A549 (cell line): ENCODE results near the gene HJV. TPM values are rescaled to one million over a fixed set of nuclear protein-coding genes. Genes with fewer than 3 reads are reported as not detected.
A peak's percentile ranks its signal among the peaks of the same experiment; 100 is the strongest.

Experiments used
- ATAC-seq, 2 experiments: fragments of 200-7000 bp in 1 of 2; fragments of >200 bp in 1 of 2; cut with Nextera tagmentation in 1 of 2; cut with Tn5 transposase in 1 of 2; 3 replicates each; pipeline versions ENCODE4 v1.8.0 to v1.9.1; 2018 to 2020; ENCODE audit warnings: mild to moderate bottlenecking in 1 of 2, moderate library complexity in 1 of 2
- CTCF ChIA-PET: fragments of 300-600 bp; sonication (Branson Sonifier 250); formaldehyde crosslinking; extraction: SDS; loops from one replicate; lab custom pipeline; 2021; ENCODE audit warnings: antibody characterized with exemption, inconsistent platforms; lab: Yijun Ruan, JAX
- POLR2A ChIA-PET: fragments of 350-600 bp; formaldehyde crosslinking; extraction: SDS; loops from one replicate; lab custom pipeline; 2021; ENCODE audit warnings: antibody characterized with exemption, inconsistent platforms; lab: Yijun Ruan, JAX
- DNase-seq, 2 experiments: peaks; one replicate each; pipeline versions ENCODE4 v3.0.0 to v3.0.0-alpha.2; 2011 to 2016; ENCODE audit warnings: low read depth in 1 of 2, low spot score in 1 of 2
- FAIRE-seq: peaks from 2 replicates; lab custom pipeline; 2011; peaks lifted over from hg19 to GRCh38; lab: Jason Lieb, UNC
- H3K27ac ChIP-seq, 2 experiments: fragments of >200 bp; sonication (Bioruptor Twin); formaldehyde crosslinking; 3 replicates each; pipeline ENCODE4 v1.5.1; 2016 to 2017
- H3K4me1 ChIP-seq: fragments of >200 bp; sonication (Bioruptor Twin); formaldehyde crosslinking; 3 replicates; pipeline ENCODE4 v1.6.1; 2016
- H3K4me2 ChIP-seq: fragments of >200 bp; sonication (Bioruptor Twin); formaldehyde crosslinking; 3 replicates; pipeline ENCODE4 v1.6.1; 2016
- H3K4me3 ChIP-seq: fragments of >200 bp; sonication (Bioruptor Twin); formaldehyde crosslinking; 3 replicates; pipeline ENCODE4 v1.5.1; 2016
- H3K9me3 ChIP-seq: fragments of >200 bp; sonication (Bioruptor Twin); formaldehyde crosslinking; 3 replicates; pipeline ENCODE4 v1.6.1; 2016
- ATOH8 ChIP-seq: fragments of 250-450 bp; sonication (Bioruptor Pico); IDR thresholded peaks from 2 replicates; pipeline ENCODE4 v1.5.0; 2020; ENCODE audit warnings: low read depth, mild to moderate bottlenecking, moderate library complexity
- BHLHE40 ChIP-seq: IDR thresholded peaks from 2 replicates; pipeline ENCODE4 v1.6.1; 2012; ENCODE audit warnings: low read depth, low read length, inconsistent platforms
- CBX8 ChIP-seq: fragments of 200-600 bp; sonication (generic); IDR thresholded peaks from 2 replicates; pipeline ENCODE4 v1.6.1; 2016
- CEBPB ChIP-seq, 2 experiments: fragments of >200 bp in 1 of 2; sonication (Bioruptor Twin) in 1 of 2; formaldehyde crosslinking in 1 of 2; IDR thresholded peaks; 2 replicates each; pipeline ENCODE4 v1.6.1; 2012 to 2016
- CTCF ChIP-seq: fragments of >200 bp; sonication (Bioruptor Twin); formaldehyde crosslinking; IDR thresholded peaks from 3 replicates; pipeline ENCODE4 v1.5.1; 2016
- E2F6 ChIP-seq: IDR thresholded peaks from 2 replicates; pipeline ENCODE4 v1.6.1; 2012; ENCODE audit warnings: low read depth, borderline replicate concordance
- EHF ChIP-seq: fragments of 250-450 bp; sonication (Bioruptor Pico); IDR thresholded peaks from 2 replicates; pipeline ENCODE4 v1.5.0; 2020; ENCODE audit warnings: mild to moderate bottlenecking
- FOSB ChIP-seq: fragments of 250-450 bp; sonication (Bioruptor Pico); IDR thresholded peaks from 2 replicates; pipeline ENCODE4 v1.5.0; 2020; ENCODE audit warnings: mild to moderate bottlenecking, moderate library complexity
- FOSL2 ChIP-seq, 2 experiments: fragments of 450-650 bp in 1 of 2; fragments of >200 bp in 1 of 2; sonication (Bioruptor Twin) in 1 of 2; formaldehyde crosslinking; IDR thresholded peaks; 2 replicates each; pipeline versions ENCODE4 v1.5.0 to v1.6.1; 2016 to 2020; ENCODE audit warnings: mild to moderate bottlenecking in 1 of 2, moderate library complexity in 1 of 2
- FOXS1 ChIP-seq: fragments of 250-450 bp; sonication (Bioruptor Pico); IDR thresholded peaks from 2 replicates; pipeline ENCODE4 v1.5.0; 2020; ENCODE audit warnings: mild to moderate bottlenecking, moderate library complexity
- GATA3 ChIP-seq: IDR thresholded peaks from 2 replicates; pipeline ENCODE4 v1.6.1; 2012; ENCODE audit warnings: borderline replicate concordance
- HDAC2 ChIP-seq: fragments of 200-600 bp; sonication (generic); IDR thresholded peaks from 2 replicates; pipeline ENCODE4 v1.6.1; 2016
- HES2 ChIP-seq: fragments of >200 bp; sonication (Bioruptor Twin); formaldehyde crosslinking; IDR thresholded peaks from 2 replicates; pipeline ENCODE4 v1.6.1; 2016
- HEYL ChIP-seq: fragments of 250-450 bp; sonication (Bioruptor Pico); IDR thresholded peaks from 2 replicates; pipeline ENCODE4 v1.8.0; 2021; ENCODE audit warnings: mild to moderate bottlenecking, moderate library complexity
- HOXB13 ChIP-seq: fragments of 250-450 bp; sonication (Bioruptor Pico); IDR thresholded peaks from 2 replicates; pipeline ENCODE4 v1.5.0; 2020; ENCODE audit warnings: low read depth, mild to moderate bottlenecking, moderate library complexity
- JUN ChIP-seq, 2 experiments: fragments of >200 bp; sonication (Bioruptor Twin); formaldehyde crosslinking; IDR thresholded peaks; 2 replicates in 1 of 2; 3 replicates in 1 of 2; pipeline ENCODE4 v1.6.1; 2016 to 2017
- KDM1A ChIP-seq: fragments of 200-600 bp; sonication (generic); IDR thresholded peaks from 2 replicates; pipeline ENCODE4 v1.6.1; 2016; ENCODE audit warnings: low read depth, mild to moderate bottlenecking
- KDM5A ChIP-seq: fragments of 200-600 bp; sonication (generic); IDR thresholded peaks from 2 replicates; pipeline ENCODE4 v1.6.1; 2016; ENCODE audit warnings: antibody characterized with exemption, mild to moderate bottlenecking
- MAFK ChIP-seq: fragments of 450-650 bp; IDR thresholded peaks from 2 replicates; pipeline ENCODE4 v1.6.1; 2014; ENCODE audit not compliant: partially characterized antibody
- MAZ ChIP-seq: fragments of 150-350 bp; IDR thresholded peaks from 2 replicates; pipeline ENCODE4 v1.6.1; 2014; ENCODE audit warnings: antibody characterized with exemption, low read depth, low read length, borderline replicate concordance
- PHF8 ChIP-seq: fragments of 200-600 bp; sonication (generic); IDR thresholded peaks from 2 replicates; pipeline ENCODE4 v1.6.1; 2016; ENCODE audit warnings: low read depth, mild to moderate bottlenecking, antibody characterized with exemption, moderate library complexity, borderline replicate concordance
- POLR2A ChIP-seq: IDR thresholded peaks from 2 replicates; pipeline ENCODE4 v1.6.1; 2012; ENCODE audit warnings: mild to moderate bottlenecking, low read length
- POLR2AphosphoS2 ChIP-seq: conservative IDR thresholded peaks from 2 replicates; pipeline ENCODE4 v1.6.1; 2012; ENCODE audit warnings: low read length, improper control_type of control experiment, inconsistent platforms
- RARB ChIP-seq: fragments of 250-450 bp; sonication (Bioruptor Pico); IDR thresholded peaks from 2 replicates; pipeline ENCODE4 v1.8.0; 2021; ENCODE audit warnings: mild to moderate bottlenecking, moderate library complexity
- REST ChIP-seq: fragments of 200-600 bp; sonication (generic); IDR thresholded peaks from 2 replicates; pipeline ENCODE4 v1.6.1; 2016; ENCODE audit warnings: antibody characterized with exemption, mild to moderate bottlenecking, moderate library complexity
- RNF2 ChIP-seq: fragments of 200-600 bp; sonication (generic); IDR thresholded peaks from 2 replicates; pipeline ENCODE4 v1.6.1; 2016; ENCODE audit warnings: low read depth, mild to moderate bottlenecking, antibody characterized with exemption, moderate library complexity, borderline replicate concordance
- SMC3 ChIP-seq: fragments of >200 bp; sonication (Bioruptor Twin); formaldehyde crosslinking; IDR thresholded peaks from 3 replicates; pipeline ENCODE4 v1.6.1; 2018; ENCODE audit warnings: inconsistent platforms
- SREBF2 ChIP-seq: fragments of 450-650 bp; IDR thresholded peaks from 2 replicates; pipeline ENCODE4 v1.6.1; 2014; ENCODE audit warnings: mild to moderate bottlenecking, moderate library complexity
- TFCP2L1 ChIP-seq: fragments of 250-450 bp; sonication (Bioruptor Pico); IDR thresholded peaks from 2 replicates; pipeline ENCODE4 v1.5.0; 2021; ENCODE audit warnings: mild to moderate bottlenecking
- TP53 ChIP-seq: fragments of 250-450 bp; sonication (Bioruptor Pico); IDR thresholded peaks from 2 replicates; pipeline ENCODE4 v1.5.0; 2021; ENCODE audit warnings: mild to moderate bottlenecking, moderate library complexity
- USF2 ChIP-seq: fragments of 450-650 bp; IDR thresholded peaks from 2 replicates; pipeline ENCODE4 v1.6.1; 2014; ENCODE audit warnings: antibody characterized with exemption
- ZC3H11A ChIP-seq: fragments of 450-650 bp; IDR thresholded peaks from 2 replicates; pipeline ENCODE4 v1.6.1; 2014; ENCODE audit warnings: antibody characterized with exemption, mild to moderate bottlenecking
- ZFP36 ChIP-seq: fragments of 450-650 bp; IDR thresholded peaks from 2 replicates; pipeline ENCODE4 v1.6.1; 2014; ENCODE audit warnings: borderline replicate concordance; ENCODE audit not compliant: partially characterized antibody
- WGBS: methylation state at CpG from one replicate; pipeline ENCODE4 v1.1.6; 2017; ENCODE audit errors: missing lambda C conversion rate; 5-methylcytosine and 5-hydroxymethylcytosine counted together
- polyA plus RNA-seq, 4 experiments: library from polyadenylated mRNA; depleted of rRNA in 3 of 4; stranded (reverse); fragments of >200 nt; fragmentation: RNase III in 1 of 4; extraction: RNeasy Plus Mini Kit Qiagen cat#74134 plus additional on column Dnase treatment in 1 of 4; gene quantifications; 2 replicates in 3 of 4; 3 replicates in 1 of 4; pipeline ENCODE4 v1.2.3, GENCODE V29; 2011 to 2017

HJV gene
- polyA plus RNA-seq, 2 of the 4 experiments (the other 2 are of a cell fraction), result not detected

- Histone ChIP-seq H3K4me1 (peaks cover 7% of the 10 kb centered on the region; the same call in 1 of the 3 replicates), H3K4me3 (peak within 1 kb of the TSS; percentile 42), H3K4me2 (peak within 1 kb of the TSS; percentile 83), H3K27ac (peak within 1 kb of the TSS; percentile 46 to 68; a peak in 4 of 6 replicates), H3K9me3 (no peaks in the 10 kb centered on the region)
- ATAC-seq (peak; percentile 100), DNase-seq (peak; percentile 87 to 99), FAIRE-seq (no peak)
- ChIA-PET CTCF (interaction anchor here (0.9 to 24.2 kb wide), 4 partner anchors 15 to 151 kb away, joined by 5 to 566 read pairs (median 78); partner anchors contain the start of genes HJV and NUDT17), POLR2A (interaction anchor here (0.6 kb wide), 1 partner anchor 10 kb away, joined by 3 read pairs; no protein-coding TSS in a partner anchor)
- WGBS, result 5% methylated on average over 29 of the region's 30 CpGs
- no peak for TF ChIP-seq REST
- no peak for TF ChIP-seq ZFP36
- TF ChIP-seq USF2, result peak; percentile 68; the same call in 1 of the 2 replicates
- no peak for TF ChIP-seq KDM5A
- no peak for TF ChIP-seq CBX8
- no peak for TF ChIP-seq HES2
- 0 out of 2 replicates have a peak, but pooled peaks have one; percentile 47 for TF ChIP-seq TP53 (CRISPR knock-in tag)
- peak; percentile 33 for TF ChIP-seq MAFK
- no peak for TF ChIP-seq POLR2AphosphoS2
- no peak for TF ChIP-seq ATOH8 (CRISPR knock-in tag)
- TF ChIP-seq MAZ, result no peak
- TF ChIP-seq POLR2A, result no peak
- TF ChIP-seq KDM1A, result no peak
- no peak for TF ChIP-seq GATA3
- TF ChIP-seq SREBF2, result no peak
- TF ChIP-seq RARB (CRISPR knock-in tag), result no peak
- no peak for TF ChIP-seq CEBPB (IDR thresholded peaks at IDR 0.05)
- no peak for TF ChIP-seq FOXS1 (CRISPR knock-in tag)
- TF ChIP-seq BHLHE40, result peak; percentile 91
- TF ChIP-seq RNF2, result no peak; the same call in 1 of the 2 replicates
- no peak for TF ChIP-seq TFCP2L1 (CRISPR knock-in tag)
- no peak for TF ChIP-seq CTCF
- TF ChIP-seq FOSB (CRISPR knock-in tag), result no peak
- 0 out of 2 replicates have a peak, but pooled peaks have one; percentile 50 for TF ChIP-seq EHF (CRISPR knock-in tag)
- no peak for TF ChIP-seq SMC3
- TF ChIP-seq JUN (IDR thresholded peaks at IDR 0.05), result no peak
- TF ChIP-seq FOSL2 (IDR thresholded peaks at IDR 0.05), result no peak
- TF ChIP-seq FOSL2 (CRISPR knock-in tag; IDR thresholded peaks at IDR 0.05), result no peak
- no peak for TF ChIP-seq ZC3H11A
- peak; percentile 61; the same call in 1 of the 2 replicates for TF ChIP-seq HOXB13 (CRISPR knock-in tag)
- TF ChIP-seq HEYL (CRISPR knock-in tag), result no peak
- peak; percentile 29; the same call in 1 of the 2 replicates for TF ChIP-seq PHF8
- TF ChIP-seq E2F6, result peak; percentile 95
- no peak; the same call in 1 of the 2 replicates for TF ChIP-seq HDAC2
Measured at GRCh38 chr1:145996433-145997015, 25.0 kb downstream of the HJV start, which contains the start of gene TXNIP. TSS of gene TXNIP (minus strand) at chr1:145996579. CDS start at chr1:145996266, 313 bp downstream.
